HG03575 (cell line): Measurements from ENCODE around the gene CORO7.

ENCODE experiments used
- ATAC-seq: cut with Tn5 transposase; IDR thresholded peaks from one replicate; pipeline ENCODE4 v1.9.1; 2021; ENCODE audit not compliant: unreplicated experiment, insufficient number of reproducible peaks, low FRiP score; ENCODE audit errors: extremely low read depth

Gene CORO7

GRCh38 chr16:4361944-4362311, 54.5 kb downstream of the CORO7 start:
- ATAC-seq, result no peak

- ATAC-seq, result no peak
These were observed 55.1 kb downstream of the CORO7 start for GRCh38 chr16:4361033-4361943.

DNA sequence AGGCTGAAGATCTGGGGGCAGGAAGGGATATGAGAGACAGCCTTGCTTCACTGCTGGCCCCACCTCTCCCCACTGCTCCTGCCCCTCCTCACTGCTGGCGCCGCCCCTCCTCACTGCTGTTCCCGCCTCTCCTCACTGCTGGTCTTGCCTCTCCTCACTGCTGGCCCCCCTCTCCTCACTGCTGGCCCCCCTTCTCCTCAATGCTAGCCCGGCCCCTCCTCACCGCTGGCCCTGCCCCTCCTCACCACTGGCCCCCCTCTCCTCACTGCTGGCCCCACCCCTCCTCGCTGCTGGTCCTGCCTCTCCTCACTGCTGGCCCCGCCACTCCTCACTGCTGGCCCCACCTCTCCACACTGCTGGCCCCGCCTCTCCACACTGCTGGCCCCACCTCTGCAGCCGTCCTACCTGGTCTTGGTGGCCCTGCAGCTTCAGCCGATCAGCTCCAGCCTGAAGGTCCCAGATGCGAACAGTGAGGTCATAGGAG, 55.8 kb downstream of the CORO7 start:
- no peak for ATAC-seq

- no peak for ATAC-seq
These were observed 56.5 kb downstream of the CORO7 start for GRCh38 chr16:4359914-4360313.

DNA sequence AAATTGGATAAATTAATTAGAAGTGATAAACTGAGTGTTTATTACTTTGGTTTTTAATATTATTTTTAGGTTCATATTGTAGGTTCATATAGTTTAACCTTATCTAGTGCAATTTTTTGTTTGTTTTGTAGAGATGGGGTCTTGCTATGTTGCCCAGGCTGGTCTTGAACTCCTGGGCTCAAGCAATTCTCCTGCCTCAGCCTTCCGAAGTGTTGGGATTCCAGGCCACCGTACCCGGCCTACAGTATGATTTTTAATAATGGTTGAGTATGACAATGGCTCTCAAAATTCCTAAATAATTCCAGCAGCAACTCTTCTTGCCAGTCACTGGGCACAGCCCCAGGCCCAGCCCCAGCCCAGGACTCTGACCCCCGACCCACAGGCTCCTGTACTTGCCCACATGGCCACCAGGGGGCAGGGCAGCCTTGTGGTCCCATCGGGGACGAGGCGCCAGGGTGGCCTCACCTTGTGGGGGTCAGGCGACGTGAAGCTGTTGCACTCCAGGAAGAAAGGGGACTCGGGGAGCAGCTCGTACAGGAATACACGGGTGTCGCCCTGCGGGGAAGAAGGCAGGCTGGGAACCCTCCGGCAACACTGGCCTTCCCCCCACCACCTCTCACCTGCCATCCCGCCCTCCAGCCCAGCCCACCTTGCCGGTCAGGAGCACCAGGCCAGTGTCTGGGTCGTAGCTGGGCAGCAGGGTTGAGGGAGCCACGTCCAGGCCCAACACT, 57.4 kb downstream of the CORO7 start:
- ATAC-seq, result no peak

DNA sequence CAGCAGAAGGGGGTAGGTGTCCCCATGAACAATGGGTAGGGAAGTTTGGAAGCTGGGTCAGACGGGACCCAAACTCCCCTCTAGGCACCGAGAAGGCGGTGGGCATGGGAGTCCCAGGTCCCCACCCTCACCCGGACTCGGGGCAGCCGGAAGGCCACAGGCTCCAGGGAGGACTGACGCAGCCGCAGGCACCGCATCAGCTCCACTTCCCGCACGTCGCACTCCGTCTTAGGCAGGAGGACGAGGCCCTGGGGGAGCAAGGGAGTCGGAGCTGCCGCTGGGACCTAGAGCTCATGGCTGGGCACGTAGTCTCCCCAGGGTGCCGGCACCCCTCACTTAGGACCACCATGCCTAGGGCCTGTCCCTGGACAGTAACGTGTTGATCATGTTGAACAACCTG, 58.2 kb downstream of the CORO7 start:
- ATAC-seq, result no peak

GRCh38 chr16:4356820-4357219, 59.6 kb downstream of the CORO7 start:
- no peak for ATAC-seq

DNA sequence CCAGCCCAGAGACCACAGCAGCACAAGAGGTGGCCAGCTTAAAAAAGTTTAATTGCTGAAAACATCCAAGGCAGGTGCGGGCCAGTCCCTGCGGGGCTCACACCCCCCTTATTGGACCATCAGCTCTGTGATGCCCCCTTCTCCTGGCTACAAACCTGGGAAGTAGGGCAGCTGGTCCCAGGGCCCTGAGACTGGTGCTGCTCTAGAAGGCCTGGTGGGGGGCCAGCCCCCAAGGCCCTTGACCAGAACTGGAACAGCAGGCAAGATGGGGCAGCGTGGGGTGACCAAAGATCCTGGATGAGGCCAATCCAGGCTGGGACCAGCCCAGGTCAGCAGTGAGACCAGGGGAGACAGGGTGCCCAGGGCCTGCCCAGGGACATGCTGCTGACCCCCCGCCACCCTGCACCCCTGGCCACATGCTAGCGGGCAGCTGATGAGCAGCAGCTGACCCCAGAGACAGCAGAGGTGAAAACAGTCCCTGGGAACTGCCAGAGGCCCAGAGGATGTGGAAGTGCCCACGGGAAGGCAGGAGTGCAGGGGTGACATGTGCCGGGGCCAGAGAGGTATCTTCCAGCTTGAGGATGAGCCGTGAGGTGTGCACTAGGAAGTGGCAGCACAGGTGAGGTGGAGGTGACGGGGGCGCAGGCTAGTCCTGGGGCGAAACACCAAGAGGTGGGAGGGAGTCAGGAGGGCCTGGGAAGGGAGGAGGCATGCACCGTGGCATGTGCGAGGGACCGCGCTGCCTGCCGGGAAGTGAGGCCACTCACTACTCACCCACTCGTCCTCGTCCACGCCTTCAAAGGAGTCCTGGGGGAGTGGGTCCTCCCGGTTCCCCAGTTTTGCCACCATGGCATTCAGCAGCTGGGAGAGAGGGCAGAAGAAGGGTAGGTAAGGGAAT, 61.6 kb downstream of the CORO7 start:
- no peak for ATAC-seq

DNA sequence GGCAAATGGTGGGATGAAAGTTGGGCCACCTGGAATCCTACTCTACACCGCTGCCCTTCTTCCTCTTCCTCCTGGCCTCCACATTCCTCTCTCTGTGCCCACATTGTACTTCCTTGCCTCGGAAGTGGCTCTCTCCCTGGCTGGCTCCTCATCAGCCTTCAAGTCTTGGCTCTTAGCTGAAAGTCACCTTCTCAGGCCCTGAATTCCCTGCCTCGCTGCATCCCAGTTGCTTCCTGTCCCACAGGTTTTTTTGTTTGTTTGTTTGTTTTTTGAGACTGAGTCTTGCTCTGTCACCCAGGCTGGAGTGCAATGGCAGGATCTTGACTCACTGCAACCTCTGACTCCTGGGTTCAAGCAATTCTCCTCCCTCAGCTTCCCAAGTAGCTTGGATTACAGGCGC, 62.7 kb downstream of the CORO7 start:
- ATAC-seq, result no peak

DNA sequence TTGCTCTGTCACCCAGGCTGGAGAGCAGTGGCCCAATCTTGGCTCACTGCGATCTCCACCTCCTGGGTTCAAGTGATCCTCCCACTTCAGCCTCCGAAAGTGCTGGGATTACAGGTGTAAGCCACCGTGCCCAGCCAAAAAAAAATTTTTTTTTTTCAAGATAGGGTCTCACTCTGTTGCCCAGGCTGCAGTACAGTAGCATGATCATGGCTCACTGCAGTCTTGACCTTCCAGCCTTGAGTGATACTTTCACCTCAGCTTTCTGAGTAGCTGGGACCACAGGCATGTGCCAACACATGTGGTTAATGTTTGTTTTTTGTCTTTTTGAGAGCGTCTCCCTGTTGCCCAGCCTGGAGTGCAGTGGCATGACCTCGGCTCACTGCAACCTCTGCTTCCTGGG, 63.6 kb downstream of the CORO7 start:
- no peak for ATAC-seq

DNA sequence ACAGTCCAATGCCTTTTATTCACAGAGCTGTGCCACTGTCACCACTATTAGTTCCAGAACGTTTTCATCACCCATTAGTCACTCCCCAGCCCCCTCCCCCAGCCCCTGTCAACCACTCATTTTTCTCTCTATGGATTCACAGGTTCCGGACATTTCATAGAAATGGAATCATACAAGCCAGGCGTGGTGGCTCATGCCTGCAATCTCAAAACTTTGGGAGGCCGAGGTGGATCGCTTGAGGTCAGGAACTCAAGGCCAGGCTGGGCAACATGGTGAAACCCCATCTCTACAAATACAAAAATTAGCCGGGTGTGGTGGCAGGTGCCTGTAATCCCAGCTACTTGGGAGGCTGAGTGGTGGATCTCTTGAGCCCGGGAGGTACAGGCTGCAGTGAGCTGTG, 64.5 kb downstream of the CORO7 start:
- ATAC-seq, result no peak

GRCh38 chr16:4350787-4351659, 65.4 kb downstream of the CORO7 start, which contains the start of gene PAM16:
PAM16 (minus strand) TSS chr16:4351321; CDS start chr16:4351234, 87 bp downstream.
- ATAC-seq, result peak; percentile 34

DNA sequence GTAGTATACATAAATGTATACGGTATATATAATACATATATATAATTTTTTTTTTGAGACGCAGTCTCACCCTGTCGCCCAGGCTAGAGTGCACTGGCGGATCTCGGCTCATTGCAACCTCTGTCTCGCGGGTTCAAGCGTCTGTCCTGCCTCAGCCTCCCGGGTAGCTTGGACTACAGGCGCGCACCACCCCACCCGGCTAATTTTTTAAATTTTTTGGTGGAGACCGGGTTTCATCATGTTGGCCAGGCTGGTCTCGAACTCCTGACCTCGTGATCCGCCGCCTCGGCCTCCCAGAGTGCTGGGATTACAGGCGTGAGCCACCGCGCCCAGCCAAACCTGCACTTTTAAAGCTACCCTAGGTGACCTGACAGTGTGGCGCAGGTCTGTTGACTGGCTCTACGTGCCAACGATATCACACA, 66.0 kb downstream of the CORO7 start:
- ATAC-seq, result no peak

DNA sequence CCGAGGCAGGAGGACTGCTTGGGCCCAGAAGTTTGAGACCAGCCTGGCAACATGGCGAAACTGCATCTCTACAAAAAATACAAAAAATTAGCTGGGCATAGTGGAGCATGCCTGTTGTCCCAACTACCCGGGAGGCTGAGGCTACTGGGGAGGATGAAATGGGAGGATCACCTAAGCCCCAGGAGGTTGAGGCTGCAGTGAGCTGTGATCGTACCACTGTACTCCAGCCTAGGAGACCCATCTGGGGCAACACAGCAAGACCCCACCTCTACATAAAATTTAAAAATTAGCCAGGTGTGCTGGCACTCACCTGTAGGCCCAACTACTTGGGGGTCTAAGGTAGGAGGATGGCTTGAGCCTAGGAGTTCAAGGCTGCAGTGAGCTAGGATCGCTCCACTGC, 67.1 kb downstream of the CORO7 start:
- ATAC-seq, result no peak

- ATAC-seq, result no peak
These were observed 68.5 kb downstream of the CORO7 start for GRCh38 chr16:4347765-4348509.

DNA sequence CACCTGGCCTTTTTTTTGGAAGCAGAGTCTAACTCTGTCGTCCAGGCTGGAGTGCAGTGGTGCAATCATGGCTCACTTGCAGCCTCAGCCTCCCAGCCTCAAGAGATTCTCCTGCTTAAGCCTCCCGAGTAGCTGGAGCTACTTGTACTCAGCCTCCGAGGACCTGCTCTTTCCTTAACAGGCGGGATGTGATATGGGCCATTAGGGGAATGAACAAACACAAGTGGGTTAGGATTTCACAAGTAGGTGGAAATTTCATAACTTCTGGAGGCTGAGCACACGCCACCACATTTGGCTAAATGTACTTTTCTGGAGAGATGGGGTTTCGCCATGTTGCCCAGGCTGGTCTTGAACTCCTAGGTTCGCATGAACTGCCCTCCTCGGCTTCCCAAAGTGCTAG, 69.4 kb downstream of the CORO7 start:
- no peak for ATAC-seq

DNA sequence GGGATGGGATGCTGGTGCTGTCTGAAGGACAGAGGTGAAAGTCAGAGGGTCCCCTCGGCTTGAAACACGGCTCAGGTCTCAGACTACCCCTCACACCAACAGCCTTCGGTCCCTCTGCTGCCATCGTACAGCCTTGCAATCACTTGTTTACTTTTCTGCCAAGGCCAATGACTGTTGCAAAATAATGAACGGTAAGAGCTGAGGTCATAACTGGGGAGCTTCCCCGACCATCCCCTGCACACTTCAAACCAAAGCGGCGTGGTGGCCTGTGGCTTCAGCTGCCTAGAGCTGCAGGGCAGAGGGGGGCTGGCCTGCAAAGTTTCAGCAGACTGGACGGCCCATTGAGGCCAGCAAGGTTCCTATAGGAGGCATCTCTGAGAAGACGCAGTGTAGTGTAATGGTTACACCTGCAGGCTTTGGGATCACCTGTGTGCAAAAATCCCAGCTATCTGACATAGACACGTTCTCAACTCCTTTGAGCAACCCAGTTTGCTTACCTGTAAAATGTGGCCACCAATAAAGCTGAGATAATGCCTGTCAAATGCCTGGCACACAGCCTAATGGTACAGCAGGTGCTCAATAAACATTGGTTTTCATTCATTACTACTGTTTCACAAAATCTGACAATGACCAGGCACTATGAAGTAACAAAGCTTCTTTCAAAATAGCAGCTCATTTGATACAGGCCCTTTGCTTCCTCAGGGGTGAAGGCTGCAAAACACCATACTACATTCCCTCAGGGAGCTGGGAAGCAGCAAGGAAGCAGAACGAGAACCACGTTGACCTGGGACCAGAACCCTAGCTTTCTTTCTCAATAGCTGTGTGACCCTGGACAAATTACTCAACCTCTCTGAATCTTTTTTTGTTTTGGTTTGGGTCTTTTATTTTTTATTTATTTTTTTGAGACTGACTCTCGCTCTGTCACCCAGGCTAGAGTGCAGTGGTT, 70.3 kb downstream of the CORO7 start:
- ATAC-seq, result no peak
